GM18505 (cell line): Measurements from ENCODE around the gene KLHL20.
"Not testable (repeated sequence)": the region's sequence is repeated elsewhere in the genome, so short reads cannot be mapped to it uniquely, and the experiment has no call there.

Experiments used
- ATAC-seq: cut with Tn5 transposase; IDR thresholded peaks from one replicate; pipeline ENCODE4 v1.9.1; 2021; ENCODE audit not compliant: unreplicated experiment
- POLR2A ChIP-seq: IDR thresholded peaks from 4 replicates; pipeline ENCODE4 v1.6.1; 2011; ENCODE audit warnings: borderline replicate concordance; ENCODE audit not compliant: insufficient read depth, insufficient read length; ENCODE audit errors: extremely low read depth

Gene KLHL20

DNA sequence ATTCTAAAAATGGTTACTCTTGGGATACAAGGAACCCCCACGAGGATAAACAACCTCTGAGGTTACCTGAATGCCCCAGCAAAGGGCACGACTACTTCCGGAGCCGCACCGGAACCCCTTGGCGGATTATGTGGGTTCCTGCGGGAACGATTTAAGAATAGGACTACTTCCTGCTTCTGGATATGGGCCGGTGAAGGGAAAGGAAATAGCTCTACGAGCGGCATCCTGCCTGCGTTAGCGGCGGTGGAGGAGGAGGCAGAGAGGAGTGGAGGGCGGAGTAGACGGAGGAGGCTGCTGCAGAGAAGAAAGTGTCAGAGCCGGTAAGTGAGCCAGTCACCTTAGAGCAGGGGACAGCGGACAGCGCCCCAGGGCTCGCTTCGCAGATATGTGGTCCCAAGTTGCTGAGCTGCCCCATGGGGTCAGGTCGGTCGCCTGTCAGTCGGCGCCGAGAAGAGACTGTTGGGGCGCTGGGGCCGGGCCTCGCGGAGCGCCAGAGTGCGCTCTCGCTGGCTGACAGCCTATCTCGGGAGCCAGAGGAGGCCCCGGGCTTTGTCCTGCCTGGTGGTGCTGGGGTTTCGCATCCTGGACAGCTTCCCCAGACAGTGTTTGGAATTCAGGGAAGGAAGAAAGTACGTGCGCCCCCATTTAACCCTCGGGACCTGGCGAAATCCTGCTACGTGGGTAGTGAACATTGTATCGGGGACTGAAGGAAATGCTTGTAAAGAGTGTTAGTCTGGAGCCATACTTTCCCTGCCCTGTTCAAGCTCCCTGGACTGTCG, at the start of gene KLHL20:
KLHL20 (plus strand) TSS at position 223 of the 779 bp plus-strand sequence. CDS start 1,063 bp downstream, outside the sequence.
- peak; percentile 93 for TF ChIP-seq POLR2A

DNA sequence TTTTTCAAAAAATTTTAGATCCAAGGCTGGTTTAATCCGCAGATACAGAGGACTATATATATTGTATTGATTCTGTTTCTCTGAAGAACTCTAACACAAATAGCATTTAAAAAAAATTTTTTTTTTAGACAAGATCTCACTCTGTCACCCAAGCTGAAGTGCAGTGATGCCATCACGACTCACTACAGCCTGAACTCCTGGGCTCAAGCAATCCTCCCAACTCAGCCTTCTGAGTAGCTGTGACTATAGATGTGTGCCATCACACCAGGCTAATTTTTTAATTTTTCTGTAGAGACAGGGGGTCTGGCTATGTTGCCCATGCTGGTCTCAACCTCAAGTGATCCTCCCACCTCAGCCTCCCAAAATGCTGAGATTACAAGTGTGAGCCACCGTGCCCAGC, 48.1 kb upstream of the KLHL20 start:
- ATAC-seq, result no peak

More for the DNA sequence above, at the start of gene KLHL20:
- peak; percentile 89 for ATAC-seq

DNA sequence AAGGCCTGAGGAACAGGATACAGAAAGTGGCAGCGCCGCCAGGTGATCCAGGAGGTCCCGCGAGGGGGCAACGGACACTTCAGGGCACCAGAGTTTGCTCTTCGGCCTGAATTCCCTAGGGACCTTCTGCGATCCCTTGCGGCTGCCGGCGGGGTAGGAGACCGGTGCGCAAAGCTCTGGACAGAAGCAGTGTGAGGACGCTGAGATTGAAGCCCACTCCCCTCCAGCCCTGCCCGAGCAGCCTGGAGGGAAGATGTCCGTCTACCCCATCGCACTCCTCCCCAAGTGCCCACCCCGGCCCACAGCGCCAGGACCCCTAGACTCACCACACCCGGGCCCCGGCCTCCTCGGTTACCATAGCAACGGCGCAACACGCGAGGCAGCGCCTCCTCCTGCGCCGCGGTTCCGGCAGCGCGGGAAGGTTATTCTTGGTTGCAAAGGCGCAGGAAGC, 45.3 kb upstream of the KLHL20 start, which contains the start of gene ANKRD45:
ANKRD45 (minus strand) TSS at position 361 of the 451 bp plus-strand sequence. CDS start 10,433 bp downstream, outside the sequence.
- ATAC-seq, result no peak
- no peak for TF ChIP-seq POLR2A

More for the DNA sequence above, 48.1 kb upstream of the KLHL20 start:
- TF ChIP-seq POLR2A, result no peak

DNA sequence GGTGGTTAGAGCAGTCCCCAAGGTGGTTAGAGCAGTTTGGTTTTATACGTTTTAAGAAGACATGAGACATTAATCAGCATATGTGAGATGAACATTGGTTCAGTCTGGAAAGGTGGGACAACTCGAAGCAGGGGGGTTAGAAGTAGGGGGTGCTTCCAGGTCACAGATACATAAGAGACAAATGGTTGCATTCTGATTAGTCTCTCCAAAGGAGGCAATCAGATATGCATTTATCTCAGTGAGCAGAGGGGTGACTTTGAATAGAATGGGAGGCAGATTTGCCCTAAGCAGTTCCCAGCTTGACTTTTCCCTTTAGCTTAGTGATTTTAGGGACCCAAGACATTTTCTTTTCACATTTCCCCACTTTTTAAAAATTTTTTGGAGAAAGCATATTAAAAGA, 40.3 kb upstream of the KLHL20 start:
- not testable (repeated sequence) for ATAC-seq

GRCh38 chr1:173680152-173680551, 34.6 kb upstream of the KLHL20 start:
- ATAC-seq, result not testable (repeated sequence)

DNA sequence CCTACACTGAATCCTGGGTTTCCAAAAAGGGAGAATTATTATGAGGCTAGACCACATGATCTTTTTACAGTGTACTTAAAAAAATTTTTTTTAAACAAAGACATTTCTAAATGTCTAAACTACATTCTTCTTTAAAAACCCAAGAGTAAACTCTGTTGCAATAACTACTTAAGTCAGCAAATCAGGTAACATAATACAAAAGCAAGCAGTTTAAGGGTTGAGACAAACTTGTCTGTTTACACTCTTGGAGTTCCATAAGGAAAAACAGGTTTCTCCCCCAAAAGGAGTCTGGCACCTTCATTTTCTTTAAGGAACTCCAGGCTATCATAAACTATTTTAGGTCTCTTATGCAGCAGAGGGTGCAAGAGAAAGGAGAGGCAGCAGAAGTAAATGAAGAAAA, 32.6 kb upstream of the KLHL20 start:
- ATAC-seq, result no peak
- TF ChIP-seq POLR2A, result no peak

- not testable (repeated sequence) for ATAC-seq
These were observed 30.9 kb upstream of the KLHL20 start for GRCh38 chr1:173683838-173684237.

DNA sequence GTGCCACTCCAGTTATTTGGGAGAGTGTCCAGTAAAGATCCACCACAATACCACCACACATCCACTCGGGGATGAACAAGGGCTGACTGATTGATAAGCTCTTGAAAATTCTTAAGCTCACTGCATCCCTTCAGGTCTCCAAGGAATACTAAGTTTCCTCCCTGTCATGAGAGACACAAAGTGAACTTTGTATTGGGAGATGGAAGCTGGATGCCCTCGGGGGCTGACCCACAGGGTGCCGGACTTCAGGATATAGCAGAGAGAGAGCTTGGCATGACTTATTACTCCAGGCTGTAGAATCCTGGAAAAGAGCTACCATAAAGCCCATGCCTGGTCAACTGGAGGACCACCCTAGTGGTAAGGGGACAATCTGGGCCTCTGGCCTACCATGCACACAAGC, 29.7 kb upstream of the KLHL20 start:
- not testable (repeated sequence) for ATAC-seq

DNA sequence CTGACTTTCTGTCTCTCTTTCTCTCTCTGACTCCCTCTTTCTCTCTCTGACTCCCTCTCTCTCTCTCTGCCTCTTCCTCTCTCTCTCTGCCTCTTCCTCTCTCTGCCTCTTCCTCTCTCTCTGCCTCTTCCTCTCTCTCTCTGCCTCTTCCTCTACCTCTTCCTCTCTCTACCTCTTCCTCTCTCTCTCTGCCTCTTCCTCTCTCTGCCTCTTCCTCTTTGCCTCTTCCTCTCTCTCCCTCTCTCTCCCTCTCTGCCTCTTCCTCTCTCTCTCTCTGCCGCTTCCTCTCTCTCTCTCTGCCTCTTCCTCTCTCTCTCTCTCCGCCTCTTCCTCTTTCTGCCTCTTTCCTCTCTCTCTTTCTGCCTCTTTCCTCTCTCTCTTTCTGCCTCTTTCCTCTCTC, 26.5 kb upstream of the KLHL20 start:
- no peak for ATAC-seq
- TF ChIP-seq POLR2A, result no peak

- no peak for ATAC-seq
These were observed 21.5 kb upstream of the KLHL20 start for GRCh38 chr1:173693238-173693637.

GRCh38 chr1:173701299-173701698, 13.5 kb upstream of the KLHL20 start:
- ATAC-seq, result not testable (repeated sequence)

More at GRCh38 chr1:173693238-173693637, 21.5 kb upstream of the KLHL20 start:
- TF ChIP-seq POLR2A, result no peak

DNA sequence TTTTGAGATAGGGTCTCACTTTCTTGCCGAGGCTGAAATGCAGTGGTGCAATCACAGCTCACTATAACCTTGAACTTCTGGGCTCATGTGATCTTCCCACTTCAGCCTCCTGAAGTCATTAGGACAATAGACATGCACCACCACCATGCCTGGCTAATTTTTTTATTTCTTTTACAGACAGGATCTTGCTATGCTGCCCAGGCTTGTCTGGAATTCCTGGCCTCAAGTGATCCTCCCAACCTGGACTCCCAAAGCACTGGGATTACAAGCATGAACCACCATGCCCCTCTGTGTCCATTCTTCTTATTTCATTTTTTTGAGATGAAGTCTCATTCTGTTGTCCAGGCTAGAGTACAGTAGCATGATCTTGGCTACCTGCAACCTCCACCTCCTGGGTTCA, 12.0 kb upstream of the KLHL20 start:
- TF ChIP-seq POLR2A, result no peak
- no peak for ATAC-seq

GRCh38 chr1:173705117-173705516, 9.7 kb upstream of the KLHL20 start:
- TF ChIP-seq POLR2A, result no peak
- ATAC-seq, result no peak

GRCh38 chr1:173708787-173709186, 6.0 kb upstream of the KLHL20 start:
- no peak for ATAC-seq

GRCh38 chr1:173714441-173714758, 381 bp upstream of the KLHL20 start:
- ATAC-seq, result no peak
- no peak for TF ChIP-seq POLR2A

More at GRCh38 chr1:173708787-173709186, 6.0 kb upstream of the KLHL20 start:
- no peak for TF ChIP-seq POLR2A
